SU-DHL-6 (cell line): ENCODE data around the gene GJC2.

Experiments used
- H2AFZ ChIP-seq: fragments of 200-600 bp; sonication (generic); 2 replicates; pipeline ENCODE4 v1.6.1; 2014; ENCODE audit warnings: low read depth, mild to moderate bottlenecking, moderate library complexity, mixed read lengths, antibody characterized with exemption, low read length; ENCODE audit not compliant: severe bottlenecking
- H3F3A ChIP-seq: fragments of 200-600 bp; shearing (Covaris generic); 2 replicates; pipeline ENCODE4 v1.6.0; 2016; ENCODE audit warnings: antibody characterized with exemption, mild to moderate bottlenecking; ENCODE audit not compliant: insufficient read depth
- H3K27ac ChIP-seq: fragments of 200-600 bp; sonication (generic); 2 replicates; pipeline ENCODE4 v1.5.1; 2016; ENCODE audit warnings: low read depth, mild to moderate bottlenecking, low read length, moderate library complexity, mixed read lengths
- H3K27me3 ChIP-seq: fragments of 200-600 bp; sonication (generic), shearing (Covaris generic); 2 replicates; pipeline ENCODE4 v1.6.0; 2014; ENCODE audit warnings: mild to moderate bottlenecking, low read length
- H3K36me3 ChIP-seq: fragments of 200-600 bp; sonication (generic); 2 replicates; pipeline ENCODE4 v1.6.1; 2014; ENCODE audit warnings: mild to moderate bottlenecking, low read length, mixed read lengths
- H3K4me2 ChIP-seq: fragments of 300-600, 200-600 bp; shearing (Covaris generic), sonication (generic); 2 replicates; pipeline ENCODE4 v1.6.0; 2014; ENCODE audit warnings: low read length, low read depth, mild to moderate bottlenecking; ENCODE audit not compliant: poor library complexity, severe bottlenecking
- H3K4me3 ChIP-seq: fragments of 200-600 bp; sonication (generic); 2 replicates; pipeline ENCODE4 v1.5.1; 2014; ENCODE audit warnings: antibody characterized with exemption, low read length, mild to moderate bottlenecking, mixed read lengths; ENCODE audit not compliant: insufficient read depth, poor library complexity, severe bottlenecking
- H3K79me2 ChIP-seq: fragments of 200-600 bp; sonication (generic); 2 replicates; pipeline ENCODE4 v1.6.1; 2014; ENCODE audit warnings: mild to moderate bottlenecking, low read length, moderate library complexity; ENCODE audit not compliant: insufficient read depth
- H3K9ac ChIP-seq: fragments of 200-600 bp; sonication (generic); 2 replicates; pipeline ENCODE4 v1.7.0; 2014; ENCODE audit warnings: mild to moderate bottlenecking, low read length
- H3K9me2 ChIP-seq: fragments of 200-600 bp; sonication (generic); replicated peaks from 2 replicates; pipeline ENCODE4 v1.6.1; 2014; ENCODE audit warnings: low read length; ENCODE audit not compliant: insufficient read depth
- H3K9me3 ChIP-seq: fragments of 200-600 bp; sonication (generic); 2 replicates; pipeline ENCODE4 v1.6.1; 2014; ENCODE audit warnings: low read length, mixed read lengths; ENCODE audit not compliant: insufficient read depth
- H4K20me1 ChIP-seq: fragments of 200-600 bp; sonication (generic); 2 replicates; pipeline ENCODE4 v1.6.1; 2014; ENCODE audit warnings: low read depth, mild to moderate bottlenecking, antibody characterized with exemption, low read length, moderate library complexity, mixed read lengths
- EZH2phosphoT487 ChIP-seq: fragments of 200-600 bp; sonication (generic), shearing (Covaris generic); conservative IDR thresholded peaks from 2 replicates; pipeline ENCODE4 v1.6.1; 2018; ENCODE audit warnings: mild to moderate bottlenecking, antibody characterized with exemption, low read length, moderate library complexity, mixed read lengths
- TF ChIP-seq, protein P1 (sequence below): fragments of 200-600 bp; sonication (generic); IDR thresholded peaks from one replicate; pipeline ENCODE4 v1.5.1; 2017; ENCODE audit warnings: antibody characterized with exemption, mild to moderate bottlenecking, low read length, moderate library complexity; ENCODE audit not compliant: insufficient read depth, poor library complexity, severe bottlenecking

The GJC2 gene

DNA sequence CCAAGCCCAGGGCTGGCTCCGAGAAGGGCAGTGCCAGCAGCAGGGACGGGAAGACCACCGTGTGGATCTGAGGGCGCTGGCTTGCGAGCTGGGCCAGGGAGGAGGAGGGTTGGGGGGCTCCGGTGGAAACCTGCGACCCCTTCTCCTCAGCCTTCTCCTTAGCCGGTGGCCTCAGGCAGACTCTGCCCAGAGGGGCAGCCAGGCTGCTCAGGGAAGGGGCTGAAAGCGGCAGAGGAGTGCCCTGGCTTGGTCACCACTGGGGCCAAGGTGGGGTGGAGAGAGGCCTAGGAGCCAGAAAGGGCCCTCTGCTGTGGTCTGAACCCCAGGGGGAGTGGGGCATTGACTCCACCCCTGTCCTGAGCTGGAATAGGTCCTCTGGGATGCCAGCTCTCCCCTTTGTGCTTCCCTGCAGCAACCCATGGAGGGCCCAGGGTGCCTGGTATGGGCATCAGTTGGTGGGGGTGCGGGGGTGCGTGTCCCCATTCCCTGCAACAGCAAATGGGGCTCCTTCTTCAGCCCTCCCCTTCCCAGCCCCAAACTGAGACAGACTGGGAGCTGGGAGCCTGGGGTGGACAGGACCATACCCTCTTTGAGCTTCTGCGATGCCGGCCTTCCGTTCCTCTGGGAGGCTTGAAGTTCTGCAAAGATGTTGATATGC lies 9.4 kb downstream of the GJC2 start:
- TF ChIP-seq EZH2phosphoT487 = no peak
- TF ChIP-seq, protein P1, sequence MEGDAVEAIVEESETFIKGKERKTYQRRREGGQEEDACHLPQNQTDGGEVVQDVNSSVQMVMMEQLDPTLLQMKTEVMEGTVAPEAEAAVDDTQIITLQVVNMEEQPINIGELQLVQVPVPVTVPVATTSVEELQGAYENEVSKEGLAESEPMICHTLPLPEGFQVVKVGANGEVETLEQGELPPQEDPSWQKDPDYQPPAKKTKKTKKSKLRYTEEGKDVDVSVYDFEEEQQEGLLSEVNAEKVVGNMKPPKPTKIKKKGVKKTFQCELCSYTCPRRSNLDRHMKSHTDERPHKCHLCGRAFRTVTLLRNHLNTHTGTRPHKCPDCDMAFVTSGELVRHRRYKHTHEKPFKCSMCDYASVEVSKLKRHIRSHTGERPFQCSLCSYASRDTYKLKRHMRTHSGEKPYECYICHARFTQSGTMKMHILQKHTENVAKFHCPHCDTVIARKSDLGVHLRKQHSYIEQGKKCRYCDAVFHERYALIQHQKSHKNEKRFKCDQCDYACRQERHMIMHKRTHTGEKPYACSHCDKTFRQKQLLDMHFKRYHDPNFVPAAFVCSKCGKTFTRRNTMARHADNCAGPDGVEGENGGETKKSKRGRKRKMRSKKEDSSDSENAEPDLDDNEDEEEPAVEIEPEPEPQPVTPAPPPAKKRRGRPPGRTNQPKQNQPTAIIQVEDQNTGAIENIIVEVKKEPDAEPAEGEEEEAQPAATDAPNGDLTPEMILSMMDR = no peak

GRCh38 chr1:228160201-228160761 lies 10.6 kb downstream of the GJC2 start:
- H3K9me3 ChIP-seq = no peaks in the 10 kb centered on the region
- H2AFZ ChIP-seq = no peak overlapping the region
- TF ChIP-seq EZH2phosphoT487 = no peak
- TF ChIP-seq, protein P1 = no peak
- H3K9me2 ChIP-seq = no peaks in the 10 kb centered on the region
- H3K27me3 ChIP-seq = no peaks in the 10 kb centered on the region
- H3K36me3 ChIP-seq = no peaks in the 10 kb centered on the region
- no peak overlapping the region for H3K9ac ChIP-seq
- H3K27ac ChIP-seq = no peak overlapping the region
- no peaks in the 10 kb centered on the region for H4K20me1 ChIP-seq
- H3K4me2 ChIP-seq = no peak overlapping the region
- no peaks in the 10 kb centered on the region for H3F3A ChIP-seq
- H3K79me2 ChIP-seq = no peaks in the 10 kb centered on the region
- no peak overlapping the region for H3K4me3 ChIP-seq

More for the DNA sequence above, 9.4 kb downstream of the GJC2 start:
- no peak overlapping the region for H2AFZ ChIP-seq
- H3K4me2 ChIP-seq = no peak overlapping the region
- no peaks in the 10 kb centered on the region for H3K79me2 ChIP-seq
- no peaks in the 10 kb centered on the region for H3K27me3 ChIP-seq
- H4K20me1 ChIP-seq = no peaks in the 10 kb centered on the region
- H3F3A ChIP-seq = no peaks in the 10 kb centered on the region
- no peaks in the 10 kb centered on the region for H3K36me3 ChIP-seq
- H3K9ac ChIP-seq = no peak overlapping the region
- no peaks in the 10 kb centered on the region for H3K9me3 ChIP-seq
- no peak overlapping the region for H3K4me3 ChIP-seq
- H3K27ac ChIP-seq = no peak overlapping the region
- H3K9me2 ChIP-seq = no peaks in the 10 kb centered on the region

DNA sequence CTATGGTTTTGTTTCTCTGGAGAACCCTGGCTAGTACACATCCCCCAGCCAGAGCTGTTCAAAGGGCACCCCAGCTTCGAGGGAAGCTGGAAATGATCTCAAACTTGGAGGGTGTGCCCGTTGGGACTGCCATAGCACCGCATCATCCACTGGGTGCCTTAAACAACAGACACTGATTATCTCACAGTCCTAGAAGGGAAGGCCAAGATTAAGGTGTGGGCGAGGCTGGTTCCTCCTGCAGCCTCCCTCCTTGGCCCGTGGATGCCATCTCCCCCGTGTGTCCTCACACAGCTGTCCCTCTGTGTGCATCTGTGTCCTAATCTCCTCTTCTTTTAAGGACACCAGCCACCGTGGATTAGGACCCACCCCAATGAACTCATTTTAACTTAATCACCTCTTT lies 11.6 kb downstream of the GJC2 start:
- no peaks in the 10 kb centered on the region for H3K79me2 ChIP-seq
- H3F3A ChIP-seq = no peaks in the 10 kb centered on the region
- H2AFZ ChIP-seq = no peak overlapping the region
- H4K20me1 ChIP-seq = no peaks in the 10 kb centered on the region
- no peak overlapping the region for H3K4me3 ChIP-seq
- H3K9me2 ChIP-seq = no peaks in the 10 kb centered on the region
- no peak overlapping the region for H3K9ac ChIP-seq
- H3K27me3 ChIP-seq = no peaks in the 10 kb centered on the region
- H3K27ac ChIP-seq = no peak overlapping the region
- TF ChIP-seq EZH2phosphoT487 = no peak
- TF ChIP-seq, protein P1 = no peak
- H3K4me2 ChIP-seq = no peak overlapping the region
- H3K36me3 ChIP-seq = no peaks in the 10 kb centered on the region
- H3K9me3 ChIP-seq = no peaks in the 10 kb centered on the region
